K562 (cell line): ENCODE results near the gene BDH2. TPM values are rescaled to one million over a fixed set of nuclear protein-coding genes. Genes with fewer than 3 reads are reported as not detected.

Experiments used
- ATAC-seq: fragments of 200-7000 bp; cut with Tn5 transposase; 3 replicates; pipeline ENCODE4 v1.9.1; 2020; ENCODE audit warnings: moderate library complexity
- BruUV-seq: library from RNA; stranded (reverse); fragments of 400-500 nt; replicated peaks from 2 replicates; lab custom pipeline; 2021; lab: Mats Ljungman, UMichigan
- CTCF ChIA-PET: fragments of 300-600 bp; formaldehyde crosslinking; extraction: SDS; loops from one replicate; lab custom pipeline; 2021; ENCODE audit warnings: low intra/inter-chr PET ratio; lab: Yijun Ruan, JAX
- POLR2A ChIA-PET: fragments of 300-600, 350-650 bp; sonication (Branson Sonifier 250); formaldehyde crosslinking; extraction: SDS; loops from one replicate; lab custom pipeline; 2021; ENCODE audit warnings: antibody characterized with exemption, inconsistent platforms; lab: Yijun Ruan, JAX
- DNase-seq, 4 experiments: peaks; one replicate each; pipeline versions ENCODE4 v3.0.0 to v3.0.0-alpha.2; 2011 to 2018; ENCODE audit warnings: low spot score in 3 of 4, mixed read lengths in 3 of 4; ENCODE audit errors: extremely low read depth in 1 of 4
- FAIRE-seq: peaks from 2 replicates; lab custom pipeline; 2011; peaks lifted over from hg19 to GRCh38; lab: Jason Lieb, UNC
- H2AFZ ChIP-seq: 2 replicates; pipeline ENCODE4 v1.6.0; 2011; ENCODE audit warnings: low read depth, low read length, control low read depth, inconsistent platforms
- H3K27ac ChIP-seq: fragments of 200-600 bp; 3 replicates; pipeline ENCODE4 v1.8.0; 2011; ENCODE audit warnings: low read depth, mild to moderate bottlenecking, control low read depth, inconsistent platforms, low read length, moderate library complexity, mixed read lengths; ENCODE audit errors: extremely low read depth
- H3K27me3 ChIP-seq, 2 experiments: fragments of 300-600 bp in 1 of 2; 2 replicates in 1 of 2; 3 replicates in 1 of 2; pipeline versions ENCODE4 v1.6.0 to v1.8.0; 2011; ENCODE audit warnings: inconsistent platforms in 2 of 2, low read length in 2 of 2, mild to moderate bottlenecking in 1 of 2, mixed read lengths in 1 of 2, moderate library complexity in 1 of 2; ENCODE audit not compliant: control insufficient read depth in 2 of 2, insufficient read depth in 2 of 2
- H3K36me3 ChIP-seq: fragments of 300-600 bp; 3 replicates; pipeline ENCODE4 v1.8.0; 2011; ENCODE audit warnings: mild to moderate bottlenecking, low read length, inconsistent platforms; ENCODE audit not compliant: control insufficient read depth, insufficient read depth
- H3K4me1 ChIP-seq, 2 experiments: fragments of 200-600 bp in 1 of 2; replicated peaks in 1 of 2; 2 replicates in 1 of 2; 3 replicates in 1 of 2; pipeline versions ENCODE4 v1.5.1 to v1.8.0; 2011; ENCODE audit warnings: inconsistent platforms in 2 of 2, low read length in 2 of 2, mild to moderate bottlenecking in 1 of 2, mixed read lengths in 1 of 2, moderate library complexity in 1 of 2; ENCODE audit not compliant: control insufficient read depth in 2 of 2, insufficient read depth in 2 of 2
- H3K4me2 ChIP-seq: 2 replicates; pipeline ENCODE4 v1.6.1; 2011; ENCODE audit warnings: low read length, control low read depth, inconsistent platforms, mixed read lengths; ENCODE audit not compliant: insufficient read depth
- H3K4me3 ChIP-seq: fragments of 200-600 bp; sonication (generic), shearing (Covaris generic); 2 replicates; pipeline ENCODE4 v1.5.1; 2016; ENCODE audit warnings: control low read depth, inconsistent platforms
- H3K79me2 ChIP-seq: fragments of 200-600 bp; 3 replicates; pipeline ENCODE4 v1.8.0; 2011; ENCODE audit warnings: low read length, inconsistent platforms; ENCODE audit not compliant: control insufficient read depth, insufficient read depth
- H3K9ac ChIP-seq, 2 experiments: 2 replicates each; pipeline versions ENCODE4 v1.6.0 to v1.6.1; 2011; ENCODE audit warnings: low read depth in 2 of 2, low read length in 2 of 2, control low read depth in 1 of 2, inconsistent platforms in 1 of 2, mild to moderate bottlenecking in 1 of 2, mixed read lengths in 1 of 2; ENCODE audit not compliant: insufficient read depth in 1 of 2
- H3K9me1 ChIP-seq: one replicate; pipeline ENCODE4 v1.6.0; 2011; ENCODE audit warnings: inconsistent platforms, mild to moderate bottlenecking, low read length, moderate library complexity; ENCODE audit not compliant: control insufficient read depth, insufficient read depth
- H3K9me3 ChIP-seq: replicated peaks from 2 replicates; pipeline ENCODE4 v1.5.1; 2011; ENCODE audit warnings: low read depth, low read length, inconsistent platforms; ENCODE audit not compliant: control insufficient read depth, insufficient read depth
- H4K20me1 ChIP-seq: replicated peaks from 2 replicates; pipeline ENCODE4 v1.6.1; 2011; ENCODE audit warnings: low read length, inconsistent platforms, mixed read lengths; ENCODE audit not compliant: control insufficient read depth, insufficient read depth
- CEBPB ChIP-seq: fragments of 450-650 bp; IDR thresholded peaks from 2 replicates; pipeline ENCODE4 v1.6.1; 2016; ENCODE audit warnings: missing genetic modification characterization, missing compliant biosample characterization
- CEBPG ChIP-seq, 3 experiments: fragments of 200-800 bp in 1 of 3; sonication (Bioruptor generic) in 1 of 3; sonication (generic) in 1 of 3; formaldehyde crosslinking in 1 of 3; IDR thresholded peaks in 2 of 3; conservative IDR thresholded peaks in 1 of 3; 2 replicates each; pipeline versions ENCODE4 v1.6.1 to v1.8.0; 2016 to 2022; ENCODE audit warnings: missing compliant biosample characterization in 2 of 3, missing genetic modification characterization in 2 of 3, mild to moderate bottlenecking in 1 of 3, missing genetic modification reagents in 1 of 3
- WGBS: fragments of 100-300 bp; shearing (Covaris generic); methylation state at CpG from one replicate; pipeline ENCODE4 v1.1.6; 2016; ENCODE audit warnings: low coverage, mixed read lengths; ENCODE audit not compliant: insufficient coverage; ENCODE audit errors: missing lambda C conversion rate; 5-methylcytosine and 5-hydroxymethylcytosine counted together
- in situ Hi-C: fragments of 300-500 bp; cut with MboI; formaldehyde crosslinking; loops from 4 replicates; pipeline ENCODE4 v1.15.0; 2018; ENCODE audit warnings: inconsistent platforms, mixed read lengths
- intact Hi-C: fragments of 100-400 bp; cut with micrococcal nuclease; formaldehyde crosslinking; loops from 2 replicates; pipeline ENCODE4 v1.14.2; 2022
- polyA plus RNA-seq, 8 experiments: library from polyadenylated mRNA; depleted of rRNA in 4 of 8; stranded (reverse) in 5 of 8; unstranded in 3 of 8; fragments of >200 nt; fragmentation: Nextera tagmentation in 2 of 8; fragmentation: Illumina TruSeq in 1 of 8; extraction: Ambion mirVana in 2 of 8; extraction: Trizol in 1 of 8; gene quantifications; 2 replicates each; pipeline versions ENCODE4 v1.2.1 to v1.2.3, GENCODE V29; 2011 to 2014; ENCODE audit warnings: inconsistent platforms in 1 of 8, missing spikeins in 1 of 8
- total RNA-seq, 7 experiments: library from RNA; depleted of rRNA in 6 of 7; stranded (reverse); fragments of >200 nt in 6 of 7; fragmentation: Illumina TruSeq in 2 of 7; extraction: Trizol in 2 of 7; gene quantifications; 2 replicates each; pipeline versions ENCODE4 v1.2.1 to v1.2.3, GENCODE V29; 2011 to 2021; ENCODE audit warnings: low replicate concordance in 1 of 7
- TF ChIP-seq, protein P1 (sequence below): fragments of 250-450 bp; sonication (Bioruptor Pico); IDR thresholded peaks from 2 replicates; pipeline ENCODE4 v1.8.0; 2021; ENCODE audit warnings: moderate library complexity, mild to moderate bottlenecking, inconsistent platforms
- TF ChIP-seq, protein P2 (sequence below): fragments of 250-450 bp; sonication (Bioruptor Pico); IDR thresholded peaks from 2 replicates; pipeline ENCODE4 v1.4.0; 2020; ENCODE audit warnings: mild to moderate bottlenecking

The BDH2 gene
- total and polyA plus RNA-seq, 9 of the 15 experiments (the other 6 are each of a cell fraction or from before 2014, with no cell fraction given), result 4.9 to 17.9 (median 9.1) TPM

GRCh38 chr4:103054030-103054429 lies 45.6 kb downstream of the BDH2 start:
- no peak for FAIRE-seq
- no peak overlapping the region for H3K27ac ChIP-seq
- ATAC-seq, result no peak
- no peak overlapping the region for H3K4me2 ChIP-seq
- CTCF ChIA-PET, result no interaction called here
- in situ Hi-C loops (no loop called here), intact Hi-C loops (no loop called here)
- no peak overlapping the region for H3K4me3 ChIP-seq
- POLR2A ChIA-PET, result interaction anchor here (0.7 kb wide), 1 partner anchor 858 kb away, joined by 3 read pairs; no protein-coding TSS in a partner anchor
- TF ChIP-seq CEBPB (peak; percentile 82), CEBPG (CRISPR knock-in tag; IDR thresholded peaks at IDR 0.05) (no peak), CEBPG (tag; conservative IDR thresholded peaks at IDR 0.05 in 1 of 2, IDR thresholded peaks at IDR 0.05 in 1 of 2) (peak in 1 of 2 experiments; percentile 62; a peak in 2 of 4 replicates)
- TF ChIP-seq, protein P1, sequence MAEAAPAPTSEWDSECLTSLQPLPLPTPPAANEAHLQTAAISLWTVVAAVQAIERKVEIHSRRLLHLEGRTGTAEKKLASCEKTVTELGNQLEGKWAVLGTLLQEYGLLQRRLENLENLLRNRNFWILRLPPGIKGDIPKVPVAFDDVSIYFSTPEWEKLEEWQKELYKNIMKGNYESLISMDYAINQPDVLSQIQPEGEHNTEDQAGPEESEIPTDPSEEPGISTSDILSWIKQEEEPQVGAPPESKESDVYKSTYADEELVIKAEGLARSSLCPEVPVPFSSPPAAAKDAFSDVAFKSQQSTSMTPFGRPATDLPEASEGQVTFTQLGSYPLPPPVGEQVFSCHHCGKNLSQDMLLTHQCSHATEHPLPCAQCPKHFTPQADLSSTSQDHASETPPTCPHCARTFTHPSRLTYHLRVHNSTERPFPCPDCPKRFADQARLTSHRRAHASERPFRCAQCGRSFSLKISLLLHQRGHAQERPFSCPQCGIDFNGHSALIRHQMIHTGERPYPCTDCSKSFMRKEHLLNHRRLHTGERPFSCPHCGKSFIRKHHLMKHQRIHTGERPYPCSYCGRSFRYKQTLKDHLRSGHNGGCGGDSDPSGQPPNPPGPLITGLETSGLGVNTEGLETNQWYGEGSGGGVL (CRISPR knock-in tag), result no peak
- TF ChIP-seq, protein P2, sequence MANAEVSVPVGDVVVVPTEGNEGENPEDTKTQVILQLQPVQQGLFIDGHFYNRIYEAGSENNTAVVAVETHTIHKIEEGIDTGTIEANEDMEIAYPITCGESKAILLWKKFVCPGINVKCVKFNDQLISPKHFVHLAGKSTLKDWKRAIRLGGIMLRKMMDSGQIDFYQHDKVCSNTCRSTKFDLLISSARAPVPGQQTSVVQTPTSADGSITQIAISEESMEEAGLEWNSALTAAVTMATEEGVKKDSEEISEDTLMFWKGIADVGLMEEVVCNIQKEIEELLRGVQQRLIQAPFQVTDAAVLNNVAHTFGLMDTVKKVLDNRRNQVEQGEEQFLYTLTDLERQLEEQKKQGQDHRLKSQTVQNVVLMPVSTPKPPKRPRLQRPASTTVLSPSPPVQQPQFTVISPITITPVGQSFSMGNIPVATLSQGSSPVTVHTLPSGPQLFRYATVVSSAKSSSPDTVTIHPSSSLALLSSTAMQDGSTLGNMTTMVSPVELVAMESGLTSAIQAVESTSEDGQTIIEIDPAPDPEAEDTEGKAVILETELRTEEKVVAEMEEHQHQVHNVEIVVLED, result no peak
- BruUV-seq, result no TSS peak
- 77% methylated on average over 3 of the region's 3 CpGs for WGBS
- H3K9me3 ChIP-seq, result no peaks in the 10 kb centered on the region
- no peaks in the 10 kb centered on the region for H3K27me3 ChIP-seq
- H3K36me3 ChIP-seq, result no peaks in the 10 kb centered on the region
- H3K4me1 ChIP-seq, result no peaks in the 10 kb centered on the region
- H2AFZ ChIP-seq, result no peak overlapping the region
- no peak for DNase-seq
- no peak overlapping the region for H3K9ac ChIP-seq
- H3K9me1 ChIP-seq, result no peaks in the 10 kb centered on the region
- H3K79me2 ChIP-seq, result no peaks in the 10 kb centered on the region
- no peaks in the 10 kb centered on the region for H4K20me1 ChIP-seq
